Activated gamma-delta T cell (primary cell): Measurements from ENCODE around the gene ATP2B1.

Experiments used
- DNase-seq: peaks from one replicate; lab custom pipeline; 2025; lab: John Stamatoyannopoulos, UW

Gene ATP2B1

DNA sequence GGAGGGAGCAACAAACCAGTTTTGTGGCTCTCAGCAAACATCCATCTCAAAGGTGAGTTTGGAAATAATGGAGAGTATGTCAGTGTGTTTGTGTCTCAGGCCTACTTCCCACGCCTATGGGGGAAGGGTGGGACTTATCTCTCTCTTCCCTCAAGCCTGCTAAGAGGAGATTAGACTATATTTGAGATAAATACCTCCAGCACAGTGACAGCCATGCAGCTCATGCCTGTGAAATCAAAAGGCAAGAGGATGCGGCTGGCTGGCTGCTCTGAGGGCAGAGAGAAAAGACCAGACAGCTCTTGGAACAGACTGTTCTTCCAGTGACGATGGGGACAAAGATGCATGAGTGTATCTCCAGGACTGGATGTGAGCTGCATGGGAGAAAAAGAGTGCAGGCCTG is 168.1 kb downstream of the ATP2B1 start:
- no peak for DNase-seq

DNA sequence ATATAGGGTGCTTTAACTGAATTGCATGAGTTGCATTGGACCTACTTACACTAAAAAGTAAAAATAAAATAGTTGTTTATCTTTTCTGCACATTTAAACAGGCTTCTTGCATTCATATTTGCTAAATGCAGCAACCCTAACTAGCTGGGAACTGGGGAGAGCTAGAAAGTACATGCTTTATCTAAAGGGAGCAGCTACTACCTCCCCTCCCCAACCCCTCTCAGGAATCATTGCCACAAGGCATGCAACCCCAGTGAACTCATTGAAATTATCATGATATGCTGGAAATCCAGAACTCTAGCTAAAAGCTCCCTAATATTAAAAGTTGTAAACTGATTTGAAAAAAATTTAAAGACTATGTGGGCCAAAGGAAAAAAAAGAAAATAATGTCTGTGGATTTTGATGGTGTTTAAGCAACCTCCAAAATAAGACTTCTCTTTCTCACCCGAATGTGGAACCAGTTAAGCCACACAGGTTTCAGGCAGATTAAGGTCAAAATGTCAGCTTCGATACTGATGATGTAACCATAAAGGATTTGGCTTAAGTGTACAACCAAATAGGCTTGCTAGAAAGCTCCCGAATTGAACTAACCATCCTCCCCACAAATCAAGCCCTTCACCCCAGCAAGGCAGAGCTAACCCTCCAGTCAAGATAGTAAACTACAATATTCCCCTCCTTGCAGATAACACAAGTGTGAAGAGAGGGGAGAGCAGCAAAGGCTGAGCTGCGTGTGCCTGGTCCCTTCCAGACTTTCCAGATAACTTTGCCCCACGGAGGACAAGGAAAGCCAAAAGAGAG is 169.0 kb downstream of the ATP2B1 start:
- no peak for DNase-seq

DNA sequence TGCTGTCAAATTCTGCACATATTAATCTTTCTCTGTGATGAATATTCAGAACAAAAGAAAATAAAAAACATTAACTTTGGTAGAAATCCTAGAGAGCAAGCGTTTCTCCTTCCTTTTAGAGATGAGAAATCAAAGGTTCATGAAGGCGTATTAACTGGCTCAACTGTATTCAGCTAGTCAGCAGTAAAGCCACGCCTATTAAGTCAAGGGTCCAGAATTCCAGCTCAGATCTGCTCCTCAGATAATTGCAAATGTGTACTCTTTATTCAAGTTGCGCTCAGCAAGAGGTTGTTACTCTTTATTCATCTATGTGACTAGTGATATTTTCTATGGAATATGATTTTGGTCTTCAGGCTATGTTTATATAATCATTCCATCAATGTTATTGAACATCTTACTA is 169.7 kb downstream of the ATP2B1 start:
- DNase-seq, result no peak
